ENCODE measurements around the gene INHBC. TPM values are rescaled to one million over a fixed set of nuclear protein-coding genes. Genes with fewer than 3 reads are reported as not detected.

INHBC gene
- polyA plus RNA-seq, 1 of the 3 experiments (the other 2 are of a cell fraction), result 0.08 TPM

GRCh38 chr12:57416039-57416996 lies 18.3 kb upstream of the INHBC start:
- Histone ChIP-seq H3K9me2 (no peaks in the 10 kb centered on the region), H4K20me1 (ENCODE audit: insufficient read depth) (0 out of 2 replicates have a peak, but pooled peaks cover 6% of the 10 kb centered on the region), H2AFZ (ENCODE audit: low read depth) (no peak overlapping the region), H3K27me3 (ENCODE audit: insufficient read depth) (no peaks in the 10 kb centered on the region), H3K36me3 (replicated peaks in 1 of 2; ENCODE audit: control insufficient read depth in 1 of 2, insufficient read depth in 2 of 2, low read length in 1 of 2) (no peaks in the 10 kb centered on the region), H3K4me2 (no peak overlapping the region), H3K4me1 (ENCODE audit: control insufficient read depth in 1 of 2, insufficient read depth in 2 of 2, low read depth in 1 of 2, low read length in 1 of 2) (no peaks in the 10 kb centered on the region; a peak in 1 of 4 replicates), H3K27ac (ENCODE audit: low read depth in 2 of 2, low read length in 1 of 2) (no peak overlapping the region), H3K4me3 (ENCODE audit: low read depth in 2 of 2, low read length in 1 of 2) (no peak overlapping the region), H3K9ac (no peak overlapping the region), H3K79me2 (ENCODE audit: insufficient read depth) (peaks cover 63% of the 10 kb centered on the region), H3K9me3 (no peaks in the 10 kb centered on the region), H3F3A (replicated peaks; ENCODE audit: insufficient read depth) (peaks cover 16% of the 10 kb centered on the region)
- POLR2A ChIA-PET, result no interaction called here
- peak; percentile 47; the same call in 1 of the 2 replicates for TF ChIP-seq FOSL2 (IDR thresholded peaks at IDR 0.05; ENCODE audit: borderline replicate concordance, low read depth)
- TF ChIP-seq TAF1 (IDR thresholded peaks at IDR 0.05; ENCODE audit: borderline replicate concordance, low read depth, low read length), result no peak
- DNase-seq, result no peak
- CTCF ChIA-PET, result interaction anchor here (1.3 kb wide), 1 partner anchor 14 kb away, joined by 3 read pairs; no protein-coding TSS in a partner anchor
- 93% methylated on average over 8 of the region's 8 CpGs for WGBS (ENCODE audit: low lambda C conversion rate)

- no peaks in the 10 kb centered on the region for H3K9me2 ChIP-seq
- POLR2A ChIA-PET, result interaction anchor here (1.1 kb wide), 1 partner anchor 12 kb away, joined by 4 read pairs; no protein-coding TSS in a partner anchor
Measured at GRCh38 chr12:57418255-57418654, 16.3 kb upstream of the INHBC start.

GRCh38 chr12:57419495-57419894 lies 15.1 kb upstream of the INHBC start:
- H3K9me3 ChIP-seq, result no peaks in the 10 kb centered on the region
- peaks cover 16% of the 10 kb centered on the region for H3F3A ChIP-seq (replicated peaks; ENCODE audit: insufficient read depth)
- H3K4me1 ChIP-seq (ENCODE audit: control insufficient read depth in 1 of 2, insufficient read depth in 2 of 2, low read depth in 1 of 2, low read length in 1 of 2), result no peaks in the 10 kb centered on the region; a peak in 1 of 4 replicates
- H3K4me3 ChIP-seq (ENCODE audit: low read depth in 2 of 2, low read length in 1 of 2), result no peak overlapping the region
- H3K4me2 ChIP-seq, result no peak overlapping the region
- H3K36me3 ChIP-seq (replicated peaks in 1 of 2; ENCODE audit: control insufficient read depth in 1 of 2, insufficient read depth in 2 of 2, low read length in 1 of 2), result peaks cover 0 to 4% of the 10 kb centered on the region in 2 experiments
- H3K27me3 ChIP-seq (ENCODE audit: insufficient read depth), result no peaks in the 10 kb centered on the region
- DNase-seq, result no peak
- ChIA-PET POLR2A (no interaction called here), CTCF (interaction anchor here (0.7 to 2.0 kb wide), 4 partner anchors 11 to 40 kb away, joined by 3 to 5 read pairs (median 4); partner anchors contain the start of genes GLI1 and INHBE)
- no peak overlapping the region for H2AFZ ChIP-seq (ENCODE audit: low read depth)
- H3K9ac ChIP-seq, result no peak overlapping the region
- H4K20me1 ChIP-seq (ENCODE audit: insufficient read depth), result 0 out of 2 replicates have a peak, but pooled peaks cover 6% of the 10 kb centered on the region
- H3K79me2 ChIP-seq (ENCODE audit: insufficient read depth), result peaks cover 81% of the 10 kb centered on the region
- no peaks in the 10 kb centered on the region for H3K9me2 ChIP-seq
- no peak overlapping the region for H3K27ac ChIP-seq (ENCODE audit: low read depth in 2 of 2, low read length in 1 of 2)
- WGBS (ENCODE audit: low lambda C conversion rate), result 95% methylated on average over 2 of the region's 2 CpGs
- TF ChIP-seq USF1 (IDR thresholded peaks at IDR 0.05; ENCODE audit: borderline replicate concordance, low read depth) (no peak), GABPA (IDR thresholded peaks at IDR 0.05; ENCODE audit: low read depth) (no peak), RXRA (IDR thresholded peaks at IDR 0.05; ENCODE audit: borderline replicate concordance, low read depth) (no peak), MAX (IDR thresholded peaks at IDR 0.05; ENCODE audit: low read depth) (no peak), TEAD4 (IDR thresholded peaks at IDR 0.05; ENCODE audit: borderline replicate concordance, insufficient read depth) (no peak), POLR2AphosphoS5 (IDR thresholded peaks at IDR 0.05; ENCODE audit: low read depth, low read length) (no peak), NFIC (IDR thresholded peaks at IDR 0.05; ENCODE audit: borderline replicate concordance) (no peak), FOXJ3 (CRISPR knock-in tag; IDR thresholded peaks at IDR 0.05) (no peak), MEF2A (IDR thresholded peaks at IDR 0.05; ENCODE audit: borderline replicate concordance, low read depth) (no peak)

More at GRCh38 chr12:57418255-57418654, 16.3 kb upstream of the INHBC start:
- Histone ChIP-seq H2AFZ (ENCODE audit: low read depth) (no peak overlapping the region), H3K4me2 (no peak overlapping the region), H3K4me3 (ENCODE audit: low read depth in 2 of 2, low read length in 1 of 2) (no peak overlapping the region), H4K20me1 (ENCODE audit: insufficient read depth) (0 out of 2 replicates have a peak, but pooled peaks cover 6% of the 10 kb centered on the region), H3K27me3 (ENCODE audit: insufficient read depth) (no peaks in the 10 kb centered on the region), H3K79me2 (ENCODE audit: insufficient read depth) (peaks cover 80% of the 10 kb centered on the region), H3K4me1 (ENCODE audit: control insufficient read depth in 1 of 2, insufficient read depth in 2 of 2, low read depth in 1 of 2, low read length in 1 of 2) (no peaks in the 10 kb centered on the region; a peak in 1 of 4 replicates), H3K27ac (ENCODE audit: low read depth in 2 of 2, low read length in 1 of 2) (no peak overlapping the region), H3F3A (replicated peaks; ENCODE audit: insufficient read depth) (peaks cover 16% of the 10 kb centered on the region), H3K36me3 (replicated peaks in 1 of 2; ENCODE audit: control insufficient read depth in 1 of 2, insufficient read depth in 2 of 2, low read length in 1 of 2) (no peaks in the 10 kb centered on the region), H3K9ac (no peak overlapping the region), H3K9me3 (no peaks in the 10 kb centered on the region)
- TF ChIP-seq POLR2AphosphoS5 (IDR thresholded peaks at IDR 0.05; ENCODE audit: low read depth, low read length) (no peak), PBX3 (IDR thresholded peaks at IDR 0.05) (no peak), SIN3A (IDR thresholded peaks at IDR 0.05; ENCODE audit: borderline replicate concordance, low read depth, low read length) (no peak), JUND (IDR thresholded peaks at IDR 0.05) (no peak), NFIC (IDR thresholded peaks at IDR 0.05; ENCODE audit: borderline replicate concordance) (no peak)
- DNase-seq, result no peak
- CTCF ChIA-PET, result interaction anchor here (0.8 to 2.0 kb wide), 6 partner anchors 35 to 235 kb away, joined by 3 to 5 read pairs (median 4); partner anchors contain the start of genes GLI1 and INHBE
- WGBS (ENCODE audit: low lambda C conversion rate), result 97% methylated on average over 9 of the region's 9 CpGs
